ENCODE data around the gene RMRP.

- peak; percentile 98 for TF ChIP-seq CTCF (conservative IDR thresholded peaks at IDR 0.05; ENCODE audit: low read depth, low read length)
- peak; percentile 48; the same call in 1 of the 2 replicates for TF ChIP-seq POLR2A (IDR thresholded peaks at IDR 0.05; ENCODE audit: low read depth, low read length)
- 0 out of 2 replicates have a peak, but pooled peaks have one; percentile 1 for TF ChIP-seq NFE2L2 (IDR thresholded peaks at IDR 0.05; ENCODE audit: low read depth, low read length)
- TF ChIP-seq USF2 (IDR thresholded peaks at IDR 0.05; ENCODE audit: low read depth, low read length), result no peak
- no peak for TF ChIP-seq RFX5 (IDR thresholded peaks at IDR 0.05; ENCODE audit: low read depth, low read length)
- peak; percentile 83 for TF ChIP-seq RAD21 (IDR thresholded peaks at IDR 0.05; ENCODE audit: low read length)
- TF ChIP-seq CEBPB (IDR thresholded peaks at IDR 0.05; ENCODE audit: low read depth, low read length), result no peak
- no peak for TF ChIP-seq FOS (IDR thresholded peaks at IDR 0.05; ENCODE audit: low read depth, low read length)
- no peak for TF ChIP-seq RCOR1 (IDR thresholded peaks at IDR 0.05; ENCODE audit: insufficient replicate concordance, low read length)
- TF ChIP-seq CHD1 (IDR thresholded peaks at IDR 0.05; ENCODE audit: low read depth, low read length), result no peak
- TF ChIP-seq MAZ (IDR thresholded peaks at IDR 0.05; ENCODE audit: borderline replicate concordance, low read depth, low read length), result peak; percentile 64; the same call in 1 of the 2 replicates
- TF ChIP-seq BHLHE40 (IDR thresholded peaks at IDR 0.05; ENCODE audit: low read depth, low read length), result no peak
- TF ChIP-seq MAFK (IDR thresholded peaks at IDR 0.05; ENCODE audit: low read depth, low read length), result no peak
- TF ChIP-seq ELK1 (IDR thresholded peaks at IDR 0.05; ENCODE audit: borderline replicate concordance, low read depth, low read length), result no peak
These were observed 11.1 kb downstream of the RMRP start for GRCh38 chr9:35646533-35647265.
